Keratinocyte (primary cell): ENCODE data around the gene ALG3. TPM values are rescaled to one million over a fixed set of nuclear protein-coding genes. Genes with fewer than 3 reads are reported as not detected.
A peak's percentile ranks its signal among the peaks of the same experiment; 100 is the strongest.

Experiments
- DNase-seq: peaks from one replicate; pipeline ENCODE4 v3.0.0-alpha.2; 2011; ENCODE audit warnings: low read depth, missing footprints, low spot score
- FAIRE-seq: peaks from 2 replicates; lab custom pipeline; 2011; peaks lifted over from hg19 to GRCh38; lab: Jason Lieb, UNC
- H2AFZ ChIP-seq: 2 replicates; pipeline ENCODE4 v1.6.0; 2012; ENCODE audit warnings: low read length, control low read depth, inconsistent platforms; ENCODE audit not compliant: control insufficient read depth
- H3K27ac ChIP-seq: 2 replicates; pipeline ENCODE4 v1.5.1; 2011; ENCODE audit warnings: low read length; ENCODE audit not compliant: control insufficient read depth, insufficient read depth
- H3K27me3 ChIP-seq: 3 replicates; pipeline ENCODE4 v1.6.0; 2011; ENCODE audit warnings: low read length; ENCODE audit not compliant: control insufficient read depth, insufficient read depth; ENCODE audit errors: extremely low read depth
- H3K36me3 ChIP-seq, 2 experiments: 2 replicates in 1 of 2; 3 replicates in 1 of 2; pipeline ENCODE4 v1.5.1; 2011; ENCODE audit warnings: low read length in 2 of 2, mild to moderate bottlenecking in 1 of 2; ENCODE audit not compliant: control insufficient read depth in 2 of 2, insufficient read depth in 2 of 2; ENCODE audit errors: extremely low read depth in 1 of 2
- H3K4me1 ChIP-seq: 3 replicates; pipeline ENCODE4 v1.5.1; 2011; ENCODE audit warnings: low read length; ENCODE audit not compliant: control insufficient read depth, insufficient read depth; ENCODE audit errors: extremely low read depth
- H3K4me2 ChIP-seq: 3 replicates; pipeline ENCODE4 v1.6.0; 2011; ENCODE audit warnings: low read depth, low read length; ENCODE audit not compliant: control insufficient read depth, insufficient read depth; ENCODE audit errors: extremely low read depth
- H3K4me3 ChIP-seq, 3 experiments: fragments of 200-600 bp in 1 of 3; sonication (generic) in 1 of 3; 2 replicates in 2 of 3; 3 replicates in 1 of 3; pipeline ENCODE4 v1.5.1; 2011 to 2016; ENCODE audit warnings: low read length in 3 of 3, mild to moderate bottlenecking in 3 of 3, control low read depth in 2 of 3, inconsistent platforms in 1 of 3, low read depth in 1 of 3, mixed read lengths in 1 of 3, mixed run types in 1 of 3, moderate library complexity in 1 of 3; ENCODE audit not compliant: control insufficient read depth in 2 of 3, insufficient read depth in 2 of 3; ENCODE audit errors: extremely low read depth in 1 of 3
- H3K79me2 ChIP-seq: 2 replicates; pipeline ENCODE4 v1.6.0; 2012; ENCODE audit warnings: low read length; ENCODE audit not compliant: control insufficient read depth, insufficient read depth
- H3K9ac ChIP-seq: 3 replicates; pipeline ENCODE4 v1.6.0; 2011; ENCODE audit warnings: low read length; ENCODE audit not compliant: control insufficient read depth, insufficient read depth; ENCODE audit errors: extremely low read depth
- H3K9me1 ChIP-seq: 3 replicates; pipeline ENCODE4 v1.6.0; 2011; ENCODE audit warnings: low read length; ENCODE audit not compliant: control insufficient read depth, insufficient read depth; ENCODE audit errors: extremely low read depth
- H3K9me3 ChIP-seq: 2 replicates; pipeline ENCODE4 v1.5.1; 2012; ENCODE audit warnings: low read depth, low read length; ENCODE audit not compliant: control insufficient read depth
- H4K20me1 ChIP-seq: 3 replicates; pipeline ENCODE4 v1.6.0; 2011; ENCODE audit warnings: low read length; ENCODE audit not compliant: control insufficient read depth, insufficient read depth; ENCODE audit errors: extremely low read depth
- EZH2 ChIP-seq: IDR thresholded peaks from one replicate; pipeline ENCODE4 v1.6.1; 2012; ENCODE audit warnings: inconsistent platforms, mild to moderate bottlenecking, low read length, moderate library complexity
- dilution Hi-C: fragments of 300-500 bp; cut with MboI; formaldehyde crosslinking; loops from one replicate; pipeline ENCODE4 v1.7.0; 2020; ENCODE audit warnings: low sequenced_read_pairs; ENCODE audit not compliant: extremely low pct_ligation_motif_present
- polyA plus RNA-seq, 5 experiments: library from polyadenylated mRNA; depleted of rRNA in 3 of 5; stranded (reverse) in 3 of 5; stranded (forward) in 1 of 5; unstranded in 1 of 5; fragments of >200 nt; gene quantifications; 1 replicate in 1 of 5; 2 replicates in 3 of 5; 3 replicates in 1 of 5; pipeline versions ENCODE4 v1.2.1 to v1.2.3, GENCODE V29; 2011 to 2012; ENCODE audit warnings: missing spikeins in 2 of 5, low read depth in 1 of 5, low replicate concordance in 1 of 5
- TF ChIP-seq, protein P1 (sequence below), 3 experiments: IDR thresholded peaks in 1 of 3; conservative IDR thresholded peaks in 1 of 3; optimal IDR thresholded peaks in 1 of 3; 2 replicates in 2 of 3; 3 replicates in 1 of 3; pipeline versions ENCODE3 to v1.5.1; 2011; ENCODE audit warnings: low read length in 3 of 3, mild to moderate bottlenecking in 3 of 3, moderate library complexity in 2 of 3, control low read depth in 1 of 3, inconsistent platforms in 1 of 3; ENCODE audit not compliant: insufficient read depth in 2 of 3; ENCODE audit errors: extremely low read depth in 1 of 3

The ALG3 gene
- polyA plus RNA-seq, 1 donor (not counting 4 experiments of a cell fraction or from before 2014, with no cell fraction given): 48.2 TPM

DNA sequence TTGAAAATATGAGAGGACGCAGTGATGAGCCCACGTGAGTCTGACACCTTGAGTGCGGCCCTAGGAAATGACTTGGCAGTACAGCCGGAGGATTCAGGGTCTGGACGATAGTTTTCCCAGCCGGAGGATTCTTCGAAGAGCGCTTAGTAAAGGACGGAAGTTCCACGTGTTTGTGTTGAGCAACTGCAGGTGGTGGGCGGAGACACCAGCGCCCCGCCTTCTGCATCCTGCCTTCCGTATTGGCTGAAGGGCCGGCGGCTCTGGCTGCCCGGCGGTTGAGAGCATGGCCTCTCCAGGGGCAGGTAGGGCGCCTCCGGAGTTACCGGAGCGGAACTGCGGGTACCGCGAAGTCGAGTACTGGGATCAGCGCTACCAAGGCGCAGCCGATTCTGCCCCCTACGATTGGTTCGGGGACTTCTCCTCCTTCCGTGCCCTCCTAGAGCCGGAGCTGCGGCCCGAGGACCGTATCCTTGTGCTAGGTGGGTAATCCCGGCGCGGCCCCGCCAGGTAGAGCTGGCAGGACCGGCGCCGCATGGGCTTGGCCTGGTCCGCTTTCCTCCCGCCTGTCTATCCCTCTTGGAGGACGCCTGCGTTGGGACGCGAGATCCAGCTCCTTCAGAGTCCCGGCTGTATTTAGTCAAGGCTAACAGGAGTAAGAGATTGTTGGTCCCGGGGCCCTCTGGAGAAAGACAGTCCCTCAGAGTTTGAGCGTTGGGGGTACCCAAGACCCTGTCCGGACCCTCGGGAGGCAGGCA, 827 bp upstream of the ALG3 start, which contains the start of gene EEF1AKMT4:
EEF1AKMT4 (plus strand) TSS at position 261 of the 755 bp plus-strand sequence; CDS start at position 284, 23 bp downstream.
- Histone ChIP-seq H3K79me2 (peaks cover 25% of the 10 kb centered on the region), H2AFZ (peak within 1 kb of the TSS; percentile 95), H3K9ac (peak within 1 kb of the TSS; percentile 91), H3K27ac (peak within 1 kb of the TSS; percentile 95), H4K20me1 (no peaks in the 10 kb centered on the region), H3K4me1 (peaks cover 5% of the 10 kb centered on the region), H3K4me2 (peak within 1 kb of the TSS; percentile 99), H3K36me3 (peaks cover 9 to 11% of the 10 kb centered on the region in 2 experiments), H3K4me3 (peak within 1 kb of the TSS; percentile 75 to 100 (median 100)), H3K9me3 (no peaks in the 10 kb centered on the region), H3K27me3 (no peaks in the 10 kb centered on the region), H3K9me1 (peaks cover 2% of the 10 kb centered on the region)
- FAIRE-seq: peak; percentile 36
- DNase-seq: peak; percentile 88
- TF ChIP-seq EZH2: no peak
- TF ChIP-seq, protein P1, sequence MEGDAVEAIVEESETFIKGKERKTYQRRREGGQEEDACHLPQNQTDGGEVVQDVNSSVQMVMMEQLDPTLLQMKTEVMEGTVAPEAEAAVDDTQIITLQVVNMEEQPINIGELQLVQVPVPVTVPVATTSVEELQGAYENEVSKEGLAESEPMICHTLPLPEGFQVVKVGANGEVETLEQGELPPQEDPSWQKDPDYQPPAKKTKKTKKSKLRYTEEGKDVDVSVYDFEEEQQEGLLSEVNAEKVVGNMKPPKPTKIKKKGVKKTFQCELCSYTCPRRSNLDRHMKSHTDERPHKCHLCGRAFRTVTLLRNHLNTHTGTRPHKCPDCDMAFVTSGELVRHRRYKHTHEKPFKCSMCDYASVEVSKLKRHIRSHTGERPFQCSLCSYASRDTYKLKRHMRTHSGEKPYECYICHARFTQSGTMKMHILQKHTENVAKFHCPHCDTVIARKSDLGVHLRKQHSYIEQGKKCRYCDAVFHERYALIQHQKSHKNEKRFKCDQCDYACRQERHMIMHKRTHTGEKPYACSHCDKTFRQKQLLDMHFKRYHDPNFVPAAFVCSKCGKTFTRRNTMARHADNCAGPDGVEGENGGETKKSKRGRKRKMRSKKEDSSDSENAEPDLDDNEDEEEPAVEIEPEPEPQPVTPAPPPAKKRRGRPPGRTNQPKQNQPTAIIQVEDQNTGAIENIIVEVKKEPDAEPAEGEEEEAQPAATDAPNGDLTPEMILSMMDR (optimal IDR thresholded peaks at IDR 0.05 in 1 of 3, IDR thresholded peaks at IDR 0.05 in 1 of 3, conservative IDR thresholded peaks at IDR 0.05 in 1 of 3; ENCODE audit: extremely low read depth in 1 of 3, insufficient read depth in 2 of 3, low read length in 3 of 3): peak; percentile 56 to 77 (median 59)
- dilution Hi-C loops: no loop called here

GRCh38 chr3:184242297-184242685, 6.5 kb downstream of the ALG3 start:
- Histone ChIP-seq H3K27ac (no peak overlapping the region), H3K36me3 (peaks cover 24 to 25% of the 10 kb centered on the region in 2 experiments), H4K20me1 (no peaks in the 10 kb centered on the region), H3K4me3 (no peak overlapping the region), H3K9me1 (no peaks in the 10 kb centered on the region), H3K79me2 (peaks cover 8% of the 10 kb centered on the region), H2AFZ (no peak overlapping the region), H3K9me3 (no peaks in the 10 kb centered on the region), H3K4me2 (no peak overlapping the region), H3K4me1 (no peaks in the 10 kb centered on the region), H3K9ac (no peak overlapping the region), H3K27me3 (no peaks in the 10 kb centered on the region)
- no peak for TF ChIP-seq EZH2
- DNase-seq (no peak), FAIRE-seq (no peak)
- dilution Hi-C loops: no loop called here
